Trophoblast cell (in vitro differentiated cells and primary cell): ENCODE measurements around the gene ZYX.
"Not testable (repeated sequence)": the region's sequence is repeated elsewhere in the genome, so short reads cannot be mapped to it uniquely, and the experiment has no call there.

Source experiments
- DNase-seq, 2 donors: peaks; one replicate each; pipeline ENCODE4 v3.0.0-alpha.2; 2016
- H2AFZ ChIP-seq: 2 replicates; pipeline ENCODE4 v1.6.1; 2013; ENCODE audit warnings: low read length, moderate library complexity, mild to moderate bottlenecking; ENCODE audit not compliant: insufficient read depth, poor library complexity
- H2AK5ac ChIP-seq: 2 replicates; pipeline ENCODE4 v1.6.1; 2013; ENCODE audit warnings: mild to moderate bottlenecking, low read length
- H2BK120ac ChIP-seq: 2 replicates; pipeline ENCODE4 v1.6.1; 2013; ENCODE audit warnings: low read length, mild to moderate bottlenecking, moderate library complexity; ENCODE audit not compliant: insufficient read depth, poor library complexity
- H2BK12ac ChIP-seq: 2 replicates; pipeline ENCODE4 v1.6.1; 2013; ENCODE audit warnings: mild to moderate bottlenecking, low read length, moderate library complexity
- H2BK5ac ChIP-seq: 2 replicates; pipeline ENCODE4 v1.6.1; 2013; ENCODE audit warnings: low read length, low read depth, moderate library complexity, mild to moderate bottlenecking; ENCODE audit not compliant: poor library complexity
- H3K14ac ChIP-seq: 2 replicates; pipeline ENCODE4 v1.6.1; 2013; ENCODE audit warnings: mild to moderate bottlenecking, low read length
- H3K18ac ChIP-seq: 2 replicates; pipeline ENCODE4 v1.6.1; 2013; ENCODE audit warnings: mild to moderate bottlenecking, low read length
- H3K23ac ChIP-seq: 2 replicates; pipeline ENCODE4 v1.6.1; 2013; ENCODE audit warnings: low read length
- H3K27ac ChIP-seq: 2 replicates; pipeline ENCODE4 v1.5.1; 2013; ENCODE audit warnings: low read depth, mild to moderate bottlenecking, inconsistent platforms, low read length, moderate library complexity
- H3K27me3 ChIP-seq: 2 replicates; pipeline ENCODE4 v1.6.1; 2013; ENCODE audit warnings: inconsistent platforms, mild to moderate bottlenecking, low read length, moderate library complexity; ENCODE audit not compliant: insufficient read depth
- H3K36me3 ChIP-seq, 2 experiments: 1 replicate in 1 of 2; 2 replicates in 1 of 2; pipeline ENCODE4 v1.6.1; 2013; ENCODE audit warnings: low read length in 2 of 2, mild to moderate bottlenecking in 2 of 2, moderate library complexity in 1 of 2; ENCODE audit not compliant: insufficient read depth in 2 of 2, control insufficient read depth in 1 of 2
- H3K4ac ChIP-seq: 2 replicates; pipeline ENCODE4 v1.6.1; 2013; ENCODE audit warnings: low read depth, mild to moderate bottlenecking, low read length, moderate library complexity
- H3K4me1 ChIP-seq, 2 experiments: 1 replicate in 1 of 2; 2 replicates in 1 of 2; pipeline ENCODE4 v1.6.1; 2013; ENCODE audit warnings: low read length in 2 of 2, mild to moderate bottlenecking in 2 of 2, moderate library complexity in 1 of 2; ENCODE audit not compliant: insufficient read depth in 2 of 2, control insufficient read depth in 1 of 2
- H3K4me2 ChIP-seq: 2 replicates; pipeline ENCODE4 v1.6.1; 2013; ENCODE audit warnings: inconsistent platforms, mild to moderate bottlenecking, low read length, moderate library complexity
- H3K4me3 ChIP-seq: 2 replicates; pipeline ENCODE4 v1.5.1; 2013; ENCODE audit warnings: mild to moderate bottlenecking, low read depth, low read length, inconsistent platforms
- H3K79me1 ChIP-seq: one replicate; pipeline ENCODE4 v1.6.1; 2013; ENCODE audit warnings: low read length
- H3K79me2 ChIP-seq: 2 replicates; pipeline ENCODE4 v1.6.1; 2013; ENCODE audit warnings: low read length, mild to moderate bottlenecking; ENCODE audit not compliant: control insufficient read depth, insufficient read depth, poor library complexity
- H3K9ac ChIP-seq: 2 replicates; pipeline ENCODE4 v1.6.1; 2013; ENCODE audit warnings: mild to moderate bottlenecking, low read length
- H3K9me3 ChIP-seq: 2 replicates; pipeline ENCODE4 v1.6.1; 2013; ENCODE audit warnings: low read depth, mild to moderate bottlenecking, control low read depth, inconsistent platforms, low read length; ENCODE audit not compliant: insufficient read depth
- H4K12ac ChIP-seq: 2 replicates; pipeline ENCODE4 v1.6.1; 2013; ENCODE audit warnings: low read depth, mild to moderate bottlenecking, low read length, moderate library complexity
- H4K8ac ChIP-seq: 2 replicates; pipeline ENCODE4 v1.6.1; 2013; ENCODE audit warnings: low read depth, mild to moderate bottlenecking, low read length, moderate library complexity
- H4K91ac ChIP-seq: one replicate; pipeline ENCODE4 v1.6.1; 2013; ENCODE audit warnings: low read depth, mild to moderate bottlenecking, low read length, moderate library complexity
- WGBS: extraction: QIAGEN DNeasy Blood & Tissue Kit; methylation state at CpG from one replicate; pipeline ENCODE4 v1.1.7; 2013; ENCODE audit warnings: missing lambda C conversion rate; ENCODE audit not compliant: insufficient read length, insufficient coverage; ENCODE audit errors: extremely low coverage; 5-methylcytosine and 5-hydroxymethylcytosine counted together

ZYX gene

DNA sequence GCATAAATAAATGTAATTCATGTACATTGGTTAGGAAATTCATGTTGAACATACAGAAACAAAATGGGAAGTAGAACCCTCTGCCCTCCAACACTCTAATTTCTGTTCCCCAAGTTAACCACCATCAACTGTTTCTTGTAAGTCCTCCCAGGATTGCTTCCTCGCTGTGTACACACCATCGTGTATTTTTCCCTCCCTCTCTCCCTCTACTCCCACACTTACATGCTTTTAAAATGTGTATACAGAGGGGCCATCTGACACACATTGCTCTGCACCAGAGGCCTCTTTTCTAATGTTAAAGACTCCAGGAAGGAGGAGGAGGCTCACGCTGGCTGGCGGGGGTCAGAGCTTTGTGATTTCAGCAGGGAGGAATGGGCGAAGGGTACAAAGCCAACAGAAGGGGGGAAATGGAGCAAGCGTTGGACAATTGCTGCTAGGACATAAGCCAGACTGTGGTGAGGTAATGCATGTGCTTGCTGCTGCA lies 29.4 kb downstream of the ZYX start:
- Histone ChIP-seq H3K4me1 (peaks cover 26 to 34% of the 10 kb centered on the region in 2 experiments), H3K27ac (peak overlapping the region; percentile 54), H3K14ac (no peak overlapping the region), H4K12ac (no peak overlapping the region), H4K8ac (peak overlapping the region; percentile 32), H3K23ac (no peak overlapping the region), H2BK5ac (no peak overlapping the region), H3K18ac (no peak overlapping the region), H3K4me2 (peak overlapping the region; percentile 16), H3K79me1 (peaks cover 14% of the 10 kb centered on the region), H2BK12ac (no peak overlapping the region), H2AK5ac (no peak overlapping the region), H3K4ac (no peak overlapping the region), H3K9ac (no peak overlapping the region), H3K36me3 (no peaks in the 10 kb centered on the region), H3K4me3 (no peak overlapping the region), H4K91ac (peak overlapping the region; percentile 26), H3K9me3 (no peaks in the 10 kb centered on the region), H3K27me3 (no peaks in the 10 kb centered on the region), H2BK120ac (no peak overlapping the region), H2AFZ (no peak overlapping the region), H3K79me2 (peaks cover 8% of the 10 kb centered on the region)
- no peak for DNase-seq
- WGBS = no CpG with 5 or more reads among the region's 6 CpGs

DNA sequence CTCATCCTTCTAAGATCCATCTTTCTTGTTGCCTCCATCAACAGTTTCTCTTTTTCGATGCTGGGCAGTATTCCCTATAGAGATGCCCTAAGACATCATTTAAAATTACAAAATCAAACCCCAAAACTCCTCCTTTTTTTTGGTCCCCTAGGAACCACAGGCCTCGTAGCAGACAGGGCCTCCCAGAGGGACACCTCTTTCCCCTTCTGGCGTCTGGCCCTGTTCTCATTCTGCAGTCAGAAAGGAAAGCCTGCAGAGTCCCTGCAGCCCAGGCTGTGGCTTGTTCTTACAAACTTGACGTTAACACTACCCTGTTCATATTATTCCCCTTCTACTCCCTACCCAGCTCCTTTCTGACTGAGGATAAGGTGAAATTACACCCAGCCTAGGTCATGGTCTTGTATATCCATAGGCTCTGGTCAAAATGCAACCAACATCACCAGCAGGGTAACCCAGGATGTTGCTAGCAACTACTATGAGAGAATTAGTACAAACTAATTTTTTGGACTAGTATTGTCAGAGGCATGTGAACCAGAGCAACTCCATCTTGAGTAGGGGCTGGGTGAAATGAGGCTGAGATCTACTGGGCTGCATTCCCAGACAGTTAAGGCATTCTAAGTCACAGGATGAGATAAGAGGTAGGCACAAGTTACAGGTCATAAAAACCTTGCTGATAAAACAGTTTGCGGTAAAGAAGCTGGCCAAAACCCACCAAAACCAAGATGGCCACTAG lies 31.0 kb downstream of the ZYX start:
- no peak overlapping the region for H4K8ac ChIP-seq
- H2AK5ac ChIP-seq = no peak overlapping the region
- no peaks in the 10 kb centered on the region for H3K9me3 ChIP-seq
- peaks cover 14% of the 10 kb centered on the region for H3K79me1 ChIP-seq
- no peak overlapping the region for H3K18ac ChIP-seq
- no peaks in the 10 kb centered on the region for H3K27me3 ChIP-seq
- no CpG with 5 or more reads among the region's 5 CpGs for WGBS
- no peak overlapping the region for H3K14ac ChIP-seq
- H2AFZ ChIP-seq = no peak overlapping the region
- no peak overlapping the region for H3K4me2 ChIP-seq
- H3K36me3 ChIP-seq = no peaks in the 10 kb centered on the region
- no peak overlapping the region for H3K4me3 ChIP-seq
- H3K27ac ChIP-seq = no peak overlapping the region
- no peak overlapping the region for H2BK12ac ChIP-seq
- no peak overlapping the region for H3K4ac ChIP-seq
- H4K12ac ChIP-seq = no peak overlapping the region
- H2BK120ac ChIP-seq = no peak overlapping the region
- no peak overlapping the region for H4K91ac ChIP-seq
- peaks cover 8% of the 10 kb centered on the region for H3K79me2 ChIP-seq
- no peak for DNase-seq
- H2BK5ac ChIP-seq = no peak overlapping the region
- H3K9ac ChIP-seq = no peak overlapping the region
- H3K4me1 ChIP-seq = peaks cover 15 to 24% of the 10 kb centered on the region in 2 experiments
- H3K23ac ChIP-seq = no peak overlapping the region

DNA sequence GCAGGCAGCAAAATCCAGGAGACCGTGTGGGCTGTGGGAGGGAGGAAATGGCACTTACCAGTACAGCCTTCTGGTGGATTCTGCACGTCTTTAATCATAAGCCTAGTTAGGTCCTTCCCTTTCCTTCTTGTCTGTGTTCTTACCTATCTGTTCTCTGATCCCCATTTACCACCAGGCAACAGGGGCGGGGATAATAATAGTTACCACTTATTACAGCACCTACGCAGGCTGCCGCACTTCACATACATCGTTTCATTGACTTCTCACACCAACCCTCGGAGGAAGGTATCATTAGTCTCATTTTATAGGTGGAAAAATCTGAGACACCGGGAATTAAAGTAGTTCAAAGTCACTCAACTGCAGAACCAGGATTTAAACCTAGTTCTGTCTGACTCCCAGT lies 32.0 kb downstream of the ZYX start:
- Histone ChIP-seq H3K9ac (no peak overlapping the region), H2BK12ac (no peak overlapping the region), H3K18ac (no peak overlapping the region), H3K27me3 (no peaks in the 10 kb centered on the region), H4K91ac (no peak overlapping the region), H2AK5ac (no peak overlapping the region), H2BK120ac (no peak overlapping the region), H3K79me1 (peaks cover 7% of the 10 kb centered on the region), H4K12ac (no peak overlapping the region), H3K36me3 (no peaks in the 10 kb centered on the region), H4K8ac (no peak overlapping the region), H3K4me3 (no peak overlapping the region), H3K14ac (no peak overlapping the region), H3K4me2 (no peak overlapping the region), H3K27ac (no peak overlapping the region), H3K79me2 (peaks cover 3% of the 10 kb centered on the region), H2BK5ac (no peak overlapping the region), H3K9me3 (no peaks in the 10 kb centered on the region), H3K4ac (no peak overlapping the region), H3K23ac (no peak overlapping the region), H3K4me1 (peaks cover 5 to 15% of the 10 kb centered on the region in 2 experiments), H2AFZ (no peak overlapping the region)
- no peak for DNase-seq
- no CpG with 5 or more reads among the region's 8 CpGs for WGBS

DNA sequence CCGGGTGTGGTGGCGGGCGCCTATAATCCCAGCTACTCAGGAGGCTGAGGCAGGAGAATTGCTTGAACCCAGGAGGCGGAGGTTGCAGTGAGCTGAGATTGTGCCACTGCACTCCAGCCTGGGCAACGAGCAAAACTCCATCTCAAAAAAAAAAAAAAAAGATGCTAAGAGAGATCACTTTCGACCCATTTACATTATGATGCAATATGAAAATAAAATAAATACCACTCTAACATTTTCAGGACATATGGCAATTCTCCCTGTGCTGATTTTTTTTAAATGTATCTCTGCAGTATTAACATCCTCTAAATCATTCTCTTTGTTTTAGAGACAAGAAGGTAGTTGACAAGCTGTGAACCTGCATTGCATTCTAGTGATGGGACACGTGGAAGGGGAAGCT lies 34.1 kb downstream of the ZYX start:
- not testable (repeated sequence) for H3K14ac ChIP-seq, H3K4me3 ChIP-seq, H3K79me1 ChIP-seq, H3K23ac ChIP-seq, H2AFZ ChIP-seq, H2BK5ac ChIP-seq, H3K4me2 ChIP-seq, H3K79me2 ChIP-seq, H4K91ac ChIP-seq, H3K36me3 ChIP-seq, H3K9me3 ChIP-seq, H4K8ac ChIP-seq, H3K4ac ChIP-seq, H3K18ac ChIP-seq, H3K4me1 ChIP-seq, H3K27me3 ChIP-seq, H4K12ac ChIP-seq, H3K9ac ChIP-seq, DNase-seq, H3K27ac ChIP-seq, H2AK5ac ChIP-seq, H2BK120ac ChIP-seq, H2BK12ac ChIP-seq
- WGBS = no CpG with 5 or more reads among the region's 7 CpGs
